ENCODE results near the gene RNF212B. TPM values are rescaled to one million over a fixed set of nuclear protein-coding genes. Genes with fewer than 3 reads are reported as not detected.

Gene RNF212B
- polyA plus RNA-seq, 3 donors: 1.4 to 1.6 (median 1.4) TPM

- no peak for DNase-seq (ENCODE audit: low read depth in 3 of 3, low spot score in 2 of 3)
Observed at GRCh38 chr14:23310546-23310945, 72.8 kb downstream of the RNF212B start.

- DNase-seq (ENCODE audit: low read depth in 3 of 3, low spot score in 2 of 3): no peak
Observed at GRCh38 chr14:23316300-23316699, 78.6 kb downstream of the RNF212B start.

GRCh38 chr14:23319746-23320583 is 82.2 kb downstream of the RNF212B start:
- no peak for DNase-seq (ENCODE audit: low read depth in 3 of 3, low spot score in 2 of 3)

- peak; percentile 100 for DNase-seq (ENCODE audit: low read depth in 3 of 3, low spot score in 2 of 3)
Observed at GRCh38 chr14:23320584-23321571, 83.1 kb downstream of the RNF212B start, which contains the start of gene PABPN1. Gene PABPN1 (plus strand): TSS chr14:23321457. CDS start chr14:23321470, 13 bp downstream.

- no peak for DNase-seq (ENCODE audit: low read depth in 3 of 3, low spot score in 2 of 3)
Observed at GRCh38 chr14:23321572-23322547, 84.1 kb downstream of the RNF212B start.

Other genes with a start within 250 kb of the RNF212B start
- 10 to 100 TPM; 18.3 to 19.2 (median 18.8) TPM for gene C14orf93, start 227.8 kb upstream of the RNF212B start, polyA plus RNA-seq (ENCODE audit: insufficient read length in 3 of 3)
- gene PSMB5, start 203.0 kb upstream of the RNF212B start, polyA plus RNA-seq (ENCODE audit: insufficient read length in 3 of 3): 100 to 1,000 TPM; 229 to 253 (median 251) TPM
- gene PSMB11, start 195.7 kb upstream of the RNF212B start, polyA plus RNA-seq (ENCODE audit: insufficient read length in 3 of 3): not detected
- gene CDH24, start 180.4 kb upstream of the RNF212B start, polyA plus RNA-seq (ENCODE audit: insufficient read length in 3 of 3): 10 to 100 TPM; 13.3 to 18.0 (median 14.0) TPM
- gene ACIN1, start 142.8 kb upstream of the RNF212B start, polyA plus RNA-seq (ENCODE audit: insufficient read length in 3 of 3): 100 to 1,000 TPM; 201 to 227 (median 206) TPM
- gene C14orf119, start 142.4 kb upstream of the RNF212B start, polyA plus RNA-seq (ENCODE audit: insufficient read length in 3 of 3): 100 to 1,000 TPM in 1 of 3 donors, 10 to 100 TPM in 2; 90.1 to 102 (median 91.2) TPM
- under 1 TPM in 1 of 3 donors, not detected in 2; 0.08 TPM for gene CIROP, start 132.9 kb upstream of the RNF212B start, polyA plus RNA-seq (ENCODE audit: insufficient read length in 3 of 3)
- gene CEBPE, start 118.7 kb upstream of the RNF212B start, polyA plus RNA-seq (ENCODE audit: insufficient read length in 3 of 3): under 1 TPM; 0.08 to 0.21 (median 0.19) TPM
- gene SLC7A8, start 54.3 kb upstream of the RNF212B start, polyA plus RNA-seq (ENCODE audit: insufficient read length in 3 of 3): 10 to 100 TPM; 83.4 to 94.0 (median 86.9) TPM
- gene HOMEZ, start 48.2 kb downstream of the RNF212B start, polyA plus RNA-seq (ENCODE audit: insufficient read length in 3 of 3): 10 to 100 TPM; 26.5 to 28.1 (median 26.9) TPM
- gene PPP1R3E, start 64.9 kb downstream of the RNF212B start, polyA plus RNA-seq (ENCODE audit: insufficient read length in 3 of 3): 10 to 100 TPM; 19.1 to 23.4 (median 19.3) TPM
- 10 to 100 TPM; 38.8 to 41.7 (median 39.1) TPM for gene BCL2L2, start 68.9 kb downstream of the RNF212B start, polyA plus RNA-seq (ENCODE audit: insufficient read length in 3 of 3)
- gene PABPN1, start 83.5 kb downstream of the RNF212B start, polyA plus RNA-seq (ENCODE audit: insufficient read length in 3 of 3): 100 to 1,000 TPM; 235 to 262 (median 252) TPM
- gene SLC22A17, start 115.0 kb downstream of the RNF212B start, polyA plus RNA-seq (ENCODE audit: insufficient read length in 3 of 3): 10 to 100 TPM; 50.0 to 51.5 (median 50.4) TPM
- gene EFS, start 127.2 kb downstream of the RNF212B start, polyA plus RNA-seq (ENCODE audit: insufficient read length in 3 of 3): 10 to 100 TPM; 28.1 to 29.7 (median 29.5) TPM
- not detected for gene IL25, start 134.9 kb downstream of the RNF212B start, polyA plus RNA-seq (ENCODE audit: insufficient read length in 3 of 3)
- gene CMTM5, start 139.1 kb downstream of the RNF212B start, polyA plus RNA-seq (ENCODE audit: insufficient read length in 3 of 3): 1 to 10 TPM; 2.2 to 3.9 (median 2.9) TPM
- under 1 TPM; 0.18 to 0.21 (median 0.19) TPM for gene MYH6, start 170.3 kb downstream of the RNF212B start, polyA plus RNA-seq (ENCODE audit: insufficient read length in 3 of 3)
- gene MYH7, start 197.7 kb downstream of the RNF212B start, polyA plus RNA-seq (ENCODE audit: insufficient read length in 3 of 3): 1 to 10 TPM in 2 of 3 donors, under 1 TPM in 1; 0.25 to 6.7 (median 2.1) TPM
- 10 to 100 TPM; 71.4 to 81.2 (median 76.7) TPM for gene NGDN, start 231.8 kb downstream of the RNF212B start, polyA plus RNA-seq (ENCODE audit: insufficient read length in 3 of 3)